ENCODE results near the gene USP15.

Gene USP15

GRCh38 chr12:62313727-62314380 lies 53.6 kb downstream of the USP15 start:
- peaks cover 30% of the 10 kb centered on the region for H3K79me2 ChIP-seq (ENCODE audit: low read length)

GRCh38 chr12:62317017-62317416 lies 56.8 kb downstream of the USP15 start:
- Histone ChIP-seq H3K9me2 (replicated peaks; ENCODE audit: insufficient read depth, low read length) (no peaks in the 10 kb centered on the region), H3K9me3 (replicated peaks; ENCODE audit: insufficient read depth, low read length) (no peaks in the 10 kb centered on the region), H3K79me2 (ENCODE audit: low read length) (peaks cover 20% of the 10 kb centered on the region), H3K4me1 (ENCODE audit: low read length) (no peaks in the 10 kb centered on the region), H3F3A (ENCODE audit: insufficient read depth, low read length) (no peaks in the 10 kb centered on the region), H3K4me3 (ENCODE audit: low read length) (no peak overlapping the region), H3K9ac (ENCODE audit: low read length) (no peak overlapping the region), H3K27me3 (replicated peaks; ENCODE audit: insufficient read depth, low read length) (no peaks in the 10 kb centered on the region), H4K20me1 (ENCODE audit: insufficient read depth, low read length) (no peaks in the 10 kb centered on the region; the same call in 1 of the 2 replicates), H3K27ac (ENCODE audit: low read length) (no peak overlapping the region), H3K36me3 (replicated peaks; ENCODE audit: insufficient read depth, low read length) (no peaks in the 10 kb centered on the region), H3K4me2 (ENCODE audit: low read depth, low read length) (no peak overlapping the region), H2AFZ (ENCODE audit: low read length) (no peak overlapping the region)
- no peak for TF ChIP-seq CTCF (IDR thresholded peaks at IDR 0.05; ENCODE audit: low read length)
- TF ChIP-seq EZH2 (optimal IDR thresholded peaks at IDR 0.05; ENCODE audit: low read depth, low read length), result no peak
- TF ChIP-seq EZH2phosphoT487 (IDR thresholded peaks at IDR 0.05; ENCODE audit: low read length), result no peak
- DNase-seq, result no peak

More at GRCh38 chr12:62313727-62314380, 53.6 kb downstream of the USP15 start:
- Histone ChIP-seq H3K4me3 (ENCODE audit: low read length) (no peak overlapping the region), H3K27ac (ENCODE audit: low read length) (no peak overlapping the region), H2AFZ (ENCODE audit: low read length) (no peak overlapping the region), H3K27me3 (replicated peaks; ENCODE audit: insufficient read depth, low read length) (no peaks in the 10 kb centered on the region), H3K9me3 (replicated peaks; ENCODE audit: insufficient read depth, low read length) (no peaks in the 10 kb centered on the region), H3K4me1 (ENCODE audit: low read length) (no peaks in the 10 kb centered on the region), H4K20me1 (ENCODE audit: insufficient read depth, low read length) (no peaks in the 10 kb centered on the region; the same call in 1 of the 2 replicates), H3K36me3 (replicated peaks; ENCODE audit: insufficient read depth, low read length) (no peaks in the 10 kb centered on the region), H3F3A (ENCODE audit: insufficient read depth, low read length) (no peaks in the 10 kb centered on the region), H3K4me2 (ENCODE audit: low read depth, low read length) (no peak overlapping the region), H3K9me2 (replicated peaks; ENCODE audit: insufficient read depth, low read length) (no peaks in the 10 kb centered on the region), H3K9ac (ENCODE audit: low read length) (no peak overlapping the region)
- no peak for DNase-seq
- TF ChIP-seq EZH2phosphoT487 (IDR thresholded peaks at IDR 0.05; ENCODE audit: low read length), result no peak

- no peaks in the 10 kb centered on the region for H3K27me3 ChIP-seq (replicated peaks; ENCODE audit: insufficient read depth, low read length)
- no peak for TF ChIP-seq EZH2 (optimal IDR thresholded peaks at IDR 0.05; ENCODE audit: low read depth, low read length)
- no peaks in the 10 kb centered on the region for H3K9me2 ChIP-seq (replicated peaks; ENCODE audit: insufficient read depth, low read length)
- no peaks in the 10 kb centered on the region; the same call in 1 of the 2 replicates for H4K20me1 ChIP-seq (ENCODE audit: insufficient read depth, low read length)
- no peak overlapping the region for H3K4me3 ChIP-seq (ENCODE audit: low read length)
- DNase-seq, result no peak
- peaks cover 9% of the 10 kb centered on the region for H3K79me2 ChIP-seq (ENCODE audit: low read length)
- H3K9me3 ChIP-seq (replicated peaks; ENCODE audit: insufficient read depth, low read length), result no peaks in the 10 kb centered on the region
- H2AFZ ChIP-seq (ENCODE audit: low read length), result no peak overlapping the region
- no peak overlapping the region for H3K4me2 ChIP-seq (ENCODE audit: low read depth, low read length)
- no peaks in the 10 kb centered on the region for H3F3A ChIP-seq (ENCODE audit: insufficient read depth, low read length)
- H3K4me1 ChIP-seq (ENCODE audit: low read length), result no peaks in the 10 kb centered on the region
- H3K36me3 ChIP-seq (replicated peaks; ENCODE audit: insufficient read depth, low read length), result 0 out of 2 replicates have a peak, but pooled peaks cover 3% of the 10 kb centered on the region
- H3K9ac ChIP-seq (ENCODE audit: low read length), result no peak overlapping the region
- H3K27ac ChIP-seq (ENCODE audit: low read length), result no peak overlapping the region
These were observed 58.9 kb downstream of the USP15 start for GRCh38 chr12:62319058-62319457.

- Histone ChIP-seq H3K27ac (ENCODE audit: low read length) (no peak overlapping the region), H3K4me2 (ENCODE audit: low read depth, low read length) (no peak overlapping the region), H3K4me1 (ENCODE audit: low read length) (no peaks in the 10 kb centered on the region), H3K36me3 (replicated peaks; ENCODE audit: insufficient read depth, low read length) (0 out of 2 replicates have a peak, but pooled peaks cover 3% of the 10 kb centered on the region), H3K79me2 (ENCODE audit: low read length) (peaks cover 9% of the 10 kb centered on the region), H2AFZ (ENCODE audit: low read length) (no peak overlapping the region), H3K27me3 (replicated peaks; ENCODE audit: insufficient read depth, low read length) (no peaks in the 10 kb centered on the region), H3K9me3 (replicated peaks; ENCODE audit: insufficient read depth, low read length) (no peaks in the 10 kb centered on the region), H3F3A (ENCODE audit: insufficient read depth, low read length) (no peaks in the 10 kb centered on the region), H3K9ac (ENCODE audit: low read length) (no peak overlapping the region), H3K4me3 (ENCODE audit: low read length) (no peak overlapping the region), H3K9me2 (replicated peaks; ENCODE audit: insufficient read depth, low read length) (no peaks in the 10 kb centered on the region), H4K20me1 (ENCODE audit: insufficient read depth, low read length) (no peaks in the 10 kb centered on the region; the same call in 1 of the 2 replicates)
- DNase-seq, result no peak
- TF ChIP-seq EZH2 (optimal IDR thresholded peaks at IDR 0.05; ENCODE audit: low read depth, low read length), result no peak
- TF ChIP-seq CTCF (IDR thresholded peaks at IDR 0.05; ENCODE audit: low read length), result no peak
- no peak for TF ChIP-seq EZH2phosphoT487 (IDR thresholded peaks at IDR 0.05; ENCODE audit: low read length)
These were observed 59.9 kb downstream of the USP15 start for GRCh38 chr12:62320054-62320453.

Data from MM.1S (cell line).